HG03457 (cell line): ENCODE data around the gene SUGP1.

Source experiments
- ATAC-seq: cut with Tn5 transposase; IDR thresholded peaks from one replicate; pipeline ENCODE4 v1.9.1; 2021; ENCODE audit warnings: moderate number of reproducible peaks; ENCODE audit not compliant: unreplicated experiment

The SUGP1 gene

DNA sequence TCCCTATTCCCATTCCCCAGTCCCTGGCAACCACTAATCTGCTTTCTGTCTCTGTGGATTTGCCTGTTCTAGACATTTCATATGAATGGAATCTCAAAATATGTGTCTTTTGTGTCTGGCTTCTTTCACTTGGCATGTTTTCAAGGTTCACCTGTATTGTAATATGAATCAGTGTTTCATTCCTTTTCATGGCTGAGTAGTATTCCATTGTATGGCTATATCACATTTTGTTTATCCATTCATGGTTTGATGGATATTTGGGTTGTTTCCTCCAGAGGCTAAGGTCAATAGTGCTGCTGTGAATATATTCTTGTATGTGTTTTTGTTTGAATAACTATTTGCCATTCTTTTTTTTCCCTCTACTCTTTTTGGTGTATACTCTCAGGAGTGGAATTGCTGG lies 84.1 kb downstream of the SUGP1 start:
- ATAC-seq, result no peak

DNA sequence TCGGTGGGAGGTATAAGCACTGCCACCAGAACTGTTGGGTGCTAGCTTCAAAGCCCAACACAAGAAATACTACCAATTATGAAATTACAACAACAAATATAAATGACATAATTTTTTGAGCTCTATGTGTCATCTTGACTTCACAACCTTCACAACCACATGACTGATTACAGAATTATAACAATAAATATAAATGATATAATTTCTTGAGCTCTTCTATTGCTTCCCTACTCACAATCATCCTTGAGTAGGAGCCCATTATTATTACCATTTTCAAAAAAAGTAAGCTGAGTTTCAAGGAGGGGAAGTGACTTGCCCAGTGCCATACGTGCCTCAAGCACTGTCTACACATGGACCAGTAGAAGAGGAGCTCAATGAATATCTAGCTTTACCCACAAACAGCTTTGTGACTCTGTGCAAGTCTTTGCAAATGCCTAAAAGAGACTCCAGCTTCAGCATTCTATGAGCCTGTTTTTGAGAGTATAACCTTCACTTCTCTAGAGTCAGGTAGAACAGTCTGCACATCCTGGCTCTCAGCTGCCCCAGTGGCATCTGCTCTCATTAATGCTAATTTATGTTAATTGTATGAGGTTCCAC lies 86.0 kb downstream of the SUGP1 start:
- ATAC-seq, result no peak

DNA sequence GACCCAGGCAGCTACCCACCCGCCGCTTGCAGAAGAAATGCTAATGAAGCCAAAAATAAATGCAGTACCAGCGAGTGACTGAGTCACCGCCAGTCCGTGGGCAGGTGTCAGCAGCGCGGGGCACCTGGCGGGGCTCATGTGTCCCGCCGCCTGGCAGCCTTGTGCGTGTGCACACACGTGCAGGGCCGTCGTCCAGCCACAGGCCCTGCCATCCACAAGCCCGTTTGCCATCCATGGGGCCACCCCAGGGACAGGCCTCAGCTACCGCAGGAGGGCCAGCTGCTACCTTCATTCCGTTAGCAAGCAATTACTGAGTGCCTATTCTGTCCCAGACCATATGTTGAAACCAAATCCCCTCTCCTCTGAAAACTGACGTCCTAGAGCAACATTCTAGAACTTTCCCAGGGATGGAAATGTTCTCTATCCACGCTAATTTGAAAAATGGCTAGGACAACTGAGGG lies 88.0 kb downstream of the SUGP1 start:
- no peak for ATAC-seq

DNA sequence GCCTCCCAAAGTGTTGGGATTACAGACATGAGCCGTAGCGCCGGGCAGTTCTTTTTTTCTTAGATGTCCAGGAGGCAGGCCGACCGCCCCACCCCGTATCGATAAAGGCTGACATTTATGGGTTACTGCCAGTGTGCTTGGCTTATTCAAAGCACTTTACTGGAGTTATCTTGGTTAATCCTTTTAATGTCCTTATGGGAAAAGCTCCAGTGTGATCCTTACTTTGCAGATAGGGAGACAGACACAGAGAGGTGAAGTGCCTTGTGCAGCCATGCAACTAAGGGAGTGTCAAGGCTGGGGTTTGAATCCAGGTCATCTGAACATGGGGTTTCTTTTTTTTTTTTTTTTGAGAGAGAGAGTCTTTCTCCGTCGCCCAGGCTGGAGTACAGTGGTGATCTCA lies 89.3 kb downstream of the SUGP1 start:
- no peak for ATAC-seq

DNA sequence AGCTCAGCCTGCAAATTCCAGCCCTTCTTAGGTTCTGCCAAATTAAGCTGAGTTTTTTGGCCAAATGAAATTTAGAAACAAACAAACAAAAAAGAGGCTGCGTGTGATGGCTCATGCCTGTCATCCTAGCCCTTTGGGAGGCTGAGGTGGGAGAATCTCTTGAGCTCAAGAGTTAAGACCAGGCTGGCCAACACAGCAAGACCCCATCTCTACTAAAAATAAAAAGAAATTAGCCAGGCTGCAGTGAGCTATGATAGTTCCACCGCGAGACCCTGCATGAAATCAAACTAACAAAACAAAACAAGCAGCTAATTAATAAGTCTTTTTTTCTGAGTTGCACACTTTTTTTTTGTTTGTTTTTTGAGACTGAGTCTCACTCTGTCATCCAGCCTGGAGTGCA lies 90.6 kb downstream of the SUGP1 start:
- no peak for ATAC-seq

DNA sequence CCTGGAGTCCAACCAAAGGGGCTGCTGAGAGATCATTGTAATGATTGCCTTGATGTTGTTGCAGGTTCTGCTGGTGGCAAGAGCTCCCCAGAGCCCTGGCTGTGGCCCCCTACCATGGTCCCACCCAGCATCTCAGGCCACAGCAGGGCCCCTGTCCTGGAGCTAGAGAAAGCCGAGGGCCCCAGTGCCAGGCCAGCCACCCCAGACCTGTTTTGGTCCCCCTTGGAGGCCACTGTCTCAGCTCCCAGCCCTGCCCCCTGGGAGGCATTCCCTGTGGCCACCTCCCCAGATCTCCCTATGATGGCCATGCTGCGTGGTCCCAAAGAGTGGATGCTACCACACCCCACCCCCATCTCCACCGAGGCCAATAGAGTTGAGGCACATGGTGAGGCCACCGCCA lies 93.1 kb downstream of the SUGP1 start:
- ATAC-seq, result no peak

DNA sequence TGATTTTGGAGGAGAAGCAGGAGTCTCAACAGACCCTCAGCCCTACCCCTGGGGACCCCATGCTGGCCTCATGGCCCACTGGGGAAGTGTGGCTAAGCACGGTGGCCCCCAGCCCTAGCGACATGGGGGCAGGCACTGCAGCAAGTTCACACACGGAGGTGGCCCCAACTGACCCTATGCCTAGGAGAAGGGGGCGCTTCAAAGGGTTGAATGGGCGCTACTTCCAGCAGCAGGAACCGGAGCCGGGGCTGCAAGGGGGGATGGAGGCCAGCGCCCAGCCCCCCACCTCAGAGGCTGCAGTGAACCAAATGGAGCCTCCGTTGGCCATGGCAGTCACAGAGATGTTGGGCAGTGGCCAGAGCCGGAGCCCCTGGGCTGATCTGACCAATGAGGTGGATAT lies 93.6 kb downstream of the SUGP1 start:
- no peak for ATAC-seq

DNA sequence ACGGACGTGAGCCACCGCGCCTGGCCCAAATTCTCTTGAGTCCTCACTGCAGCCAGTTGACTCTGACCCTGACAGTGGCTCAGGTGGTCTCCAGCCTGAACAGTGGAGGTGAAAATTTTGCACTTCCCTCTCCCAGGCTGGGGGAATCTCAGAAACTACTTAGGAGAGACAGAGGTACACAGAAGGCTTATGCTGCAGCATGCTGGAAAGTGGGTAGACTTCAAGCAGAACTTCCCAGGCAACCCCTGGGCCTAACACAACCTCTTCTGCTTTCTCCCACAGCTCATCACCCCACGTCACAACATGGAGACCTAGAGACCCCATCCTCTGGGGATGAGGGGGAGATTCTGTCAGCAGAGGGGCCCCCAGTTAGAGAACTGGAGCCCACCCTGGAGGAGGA lies 94.1 kb downstream of the SUGP1 start:
- ATAC-seq, result no peak
